Activated CD8-positive, alpha-beta T cell treated with anti-CD3 and anti-CD28 coated beads for 36 hours (primary cell): ENCODE measurements around the gene TMEM37. TPM values are rescaled to one million over a fixed set of nuclear protein-coding genes. Genes with fewer than 3 reads are reported as not detected.

Source experiments
- ATAC-seq: fragments of 200-7000 bp; cut with Tn5 transposase; one replicate; pipeline ENCODE4 v1.10.0; 2021; ENCODE audit warnings: mild to moderate bottlenecking, moderate library complexity
- CTCF ChIA-PET: fragments of 350-600 bp; sonication (Branson Sonifier 250); formaldehyde crosslinking; loops from one replicate; lab custom pipeline; 2021; ENCODE audit warnings: antibody characterized with exemption; lab: Charles Lee
- POLR2A ChIA-PET: fragments of 350-600 bp; sonication (Branson Sonifier 250); formaldehyde crosslinking; loops from one replicate; lab custom pipeline; 2021; ENCODE audit warnings: antibody characterized with exemption; lab: Charles Lee
- DNase-seq: peaks from one replicate; pipeline ENCODE4 v3.0.0-alpha.2; 2020
- H3K27ac Mint-ChIP-seq: one replicate; pipeline ENCODE4 v1.8.0; 2021; ENCODE audit warnings: mild to moderate bottlenecking, mixed read lengths
- H3K27me3 Mint-ChIP-seq: one replicate; pipeline ENCODE4 v1.8.0; 2021; ENCODE audit warnings: mixed read lengths
- H3K36me3 Mint-ChIP-seq: one replicate; pipeline ENCODE4 v1.8.0; 2021; ENCODE audit warnings: low read depth, mixed read lengths
- H3K4me1 Mint-ChIP-seq: one replicate; pipeline ENCODE4 v1.8.0; 2021; ENCODE audit warnings: low read depth, mixed read lengths
- H3K4me3 Mint-ChIP-seq: one replicate; pipeline ENCODE4 v1.8.0; 2021; ENCODE audit warnings: mild to moderate bottlenecking, moderate library complexity, mixed read lengths
- H3K9me3 Mint-ChIP-seq: one replicate; pipeline ENCODE4 v1.8.0; 2021; ENCODE audit warnings: mixed read lengths
- CTCF ChIP-seq: fragments of 200-600 bp; IDR thresholded peaks from one replicate; pipeline ENCODE4 v1.8.0; 2022; ENCODE audit warnings: antibody characterized with exemption, mild to moderate bottlenecking
- intact Hi-C: fragments of 100-400 bp; cut with micrococcal nuclease; formaldehyde crosslinking; loops from one replicate; pipeline ENCODE4 v1.10.0; 2022
- total RNA-seq, 2 experiments: library from RNA; stranded (reverse); gene quantifications; one replicate each; pipeline ENCODE4 v1.2.3, GENCODE V29; 2021

The TMEM37 gene
- total RNA-seq, 2 experiments from 2014 or later, result not detected

GRCh38 chr2:119476301-119477112 is 44.9 kb downstream of the TMEM37 start:
- H3K27me3 Mint-ChIP-seq, result peaks cover 6% of the 10 kb centered on the region
- H3K4me1 Mint-ChIP-seq, result no peaks in the 10 kb centered on the region
- H3K27ac Mint-ChIP-seq, result no peak overlapping the region
- intact Hi-C loops, result loop anchor here (5.0 kb wide), 1 partner anchor 69 kb away; no protein-coding TSS in a partner anchor
- peak; percentile 52 for DNase-seq
- peak; percentile 86 for ATAC-seq
- CTCF ChIA-PET, result interaction anchor here (0.6 to 3.3 kb wide), 30 partner anchors 9 to 595 kb away, joined by 3 to 20 read pairs (median 4); no protein-coding TSS in a partner anchor
- H3K9me3 Mint-ChIP-seq, result no peaks in the 10 kb centered on the region
- no peaks in the 10 kb centered on the region for H3K36me3 Mint-ChIP-seq
- TF ChIP-seq CTCF, result peak; percentile 94
- H3K4me3 Mint-ChIP-seq, result no peak overlapping the region
- POLR2A ChIA-PET, result no interaction called here

- ATAC-seq (no peak), DNase-seq (no peak)
- intact Hi-C loops, result loop anchor here (5.0 kb wide), 1 partner anchor 70 kb away; no protein-coding TSS in a partner anchor
- H3K27me3 Mint-ChIP-seq, result peaks cover 6% of the 10 kb centered on the region
- no peak for TF ChIP-seq CTCF
- CTCF ChIA-PET, result interaction anchor here (0.8 to 3.3 kb wide), 23 partner anchors 8 to 595 kb away, joined by 3 to 20 read pairs (median 4); no protein-coding TSS in a partner anchor
- H3K4me1 Mint-ChIP-seq, result no peaks in the 10 kb centered on the region
- H3K9me3 Mint-ChIP-seq, result no peaks in the 10 kb centered on the region
- H3K4me3 Mint-ChIP-seq, result no peak overlapping the region
- POLR2A ChIA-PET, result no interaction called here
- no peaks in the 10 kb centered on the region for H3K36me3 Mint-ChIP-seq
- H3K27ac Mint-ChIP-seq, result no peak overlapping the region
Observed at GRCh38 chr2:119477113-119477505, 45.5 kb downstream of the TMEM37 start.

- Mint-ChIP-seq H3K9me3 (no peaks in the 10 kb centered on the region), H3K27ac (no peak overlapping the region), H3K27me3 (peaks cover 6% of the 10 kb centered on the region), H3K4me3 (no peak overlapping the region), H3K4me1 (no peaks in the 10 kb centered on the region), H3K36me3 (no peaks in the 10 kb centered on the region)
- ATAC-seq (no peak), DNase-seq (no peak)
- POLR2A ChIA-PET, result no interaction called here
- CTCF ChIA-PET, result interaction anchor here (0.8 to 3.3 kb wide), 4 partner anchors 11 to 245 kb away, joined by 3 to 20 read pairs (median 4); no protein-coding TSS in a partner anchor
- TF ChIP-seq CTCF, result no peak
- intact Hi-C loops, result loop anchor here (5.0 kb wide), 1 partner anchor 71 kb away; no protein-coding TSS in a partner anchor
Observed at GRCh38 chr2:119478188-119478977, 46.7 kb downstream of the TMEM37 start.

- no peaks in the 10 kb centered on the region for H3K9me3 Mint-ChIP-seq
- ChIA-PET CTCF (interaction anchor here (0.8 kb wide), 1 partner anchor 245 kb away, joined by 3 read pairs; no protein-coding TSS in a partner anchor), POLR2A (no interaction called here)
- TF ChIP-seq CTCF, result no peak
- intact Hi-C loops, result loop anchor here (5.0 kb wide), 1 partner anchor 72 kb away; no protein-coding TSS in a partner anchor
- no peak overlapping the region for H3K4me3 Mint-ChIP-seq
- no peaks in the 10 kb centered on the region for H3K4me1 Mint-ChIP-seq
- ATAC-seq (no peak), DNase-seq (no peak)
- no peaks in the 10 kb centered on the region for H3K36me3 Mint-ChIP-seq
- no peak overlapping the region for H3K27ac Mint-ChIP-seq
- H3K27me3 Mint-ChIP-seq, result peaks cover 6% of the 10 kb centered on the region
Observed at GRCh38 chr2:119478978-119479295, 47.3 kb downstream of the TMEM37 start.
